ENCODE data around the gene ETV5. TPM values are rescaled to one million over a fixed set of nuclear protein-coding genes. Genes with fewer than 3 reads are reported as not detected.
A peak's percentile ranks its signal among the peaks of the same experiment; 100 is the strongest.

The ETV5 gene
- total and polyA plus RNA-seq, 9 of the 15 experiments (the other 6 are each of a cell fraction or from before 2014, with no cell fraction given) = 9.2 to 25.9 (median 15.9) TPM

DNA sequence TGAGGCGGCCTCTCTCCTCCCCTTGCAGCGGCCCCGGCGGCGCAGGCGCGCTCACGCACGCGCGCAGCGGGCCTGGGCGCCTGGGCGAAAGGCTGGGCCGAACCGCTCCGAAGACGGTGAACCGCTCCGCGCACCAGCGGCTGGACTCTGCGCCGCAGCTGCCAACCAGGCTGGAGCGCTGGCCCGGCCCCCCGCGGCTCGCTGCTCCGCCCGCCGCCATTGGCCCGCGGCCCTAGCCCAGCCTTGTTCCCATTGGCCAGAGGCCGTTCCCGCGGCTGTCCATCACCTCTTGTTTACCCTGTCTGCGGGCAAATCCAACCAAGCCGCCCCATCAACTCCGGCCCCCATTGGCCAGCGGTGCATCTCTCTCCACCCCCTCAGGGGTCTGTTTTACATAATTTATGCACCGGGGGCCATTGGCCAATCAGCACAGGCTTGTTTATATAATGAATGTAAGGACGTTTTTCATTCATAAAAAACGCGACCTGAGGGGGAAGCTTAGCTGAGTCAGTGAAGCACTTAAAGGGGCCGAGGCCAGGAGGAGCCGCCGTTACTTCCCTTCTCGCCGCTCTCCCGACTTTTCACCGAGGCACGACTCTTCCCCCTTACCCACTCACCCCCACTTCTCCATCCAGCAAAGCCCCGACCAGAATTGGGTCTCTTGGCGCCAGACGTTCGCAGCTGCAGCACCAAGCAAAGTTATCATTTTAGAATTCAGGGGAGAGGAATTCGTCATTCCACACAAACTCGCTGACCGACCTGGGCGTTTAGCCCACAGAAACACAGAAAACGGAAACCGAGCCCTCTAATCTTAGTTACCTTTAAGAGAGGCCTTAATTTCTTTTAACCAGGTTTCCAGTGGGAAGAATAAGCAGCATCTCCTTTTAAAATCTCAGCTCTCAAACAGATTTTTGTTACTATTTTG, at the start of gene ETV5 (continued):
- TF ChIP-seq, protein P1, sequence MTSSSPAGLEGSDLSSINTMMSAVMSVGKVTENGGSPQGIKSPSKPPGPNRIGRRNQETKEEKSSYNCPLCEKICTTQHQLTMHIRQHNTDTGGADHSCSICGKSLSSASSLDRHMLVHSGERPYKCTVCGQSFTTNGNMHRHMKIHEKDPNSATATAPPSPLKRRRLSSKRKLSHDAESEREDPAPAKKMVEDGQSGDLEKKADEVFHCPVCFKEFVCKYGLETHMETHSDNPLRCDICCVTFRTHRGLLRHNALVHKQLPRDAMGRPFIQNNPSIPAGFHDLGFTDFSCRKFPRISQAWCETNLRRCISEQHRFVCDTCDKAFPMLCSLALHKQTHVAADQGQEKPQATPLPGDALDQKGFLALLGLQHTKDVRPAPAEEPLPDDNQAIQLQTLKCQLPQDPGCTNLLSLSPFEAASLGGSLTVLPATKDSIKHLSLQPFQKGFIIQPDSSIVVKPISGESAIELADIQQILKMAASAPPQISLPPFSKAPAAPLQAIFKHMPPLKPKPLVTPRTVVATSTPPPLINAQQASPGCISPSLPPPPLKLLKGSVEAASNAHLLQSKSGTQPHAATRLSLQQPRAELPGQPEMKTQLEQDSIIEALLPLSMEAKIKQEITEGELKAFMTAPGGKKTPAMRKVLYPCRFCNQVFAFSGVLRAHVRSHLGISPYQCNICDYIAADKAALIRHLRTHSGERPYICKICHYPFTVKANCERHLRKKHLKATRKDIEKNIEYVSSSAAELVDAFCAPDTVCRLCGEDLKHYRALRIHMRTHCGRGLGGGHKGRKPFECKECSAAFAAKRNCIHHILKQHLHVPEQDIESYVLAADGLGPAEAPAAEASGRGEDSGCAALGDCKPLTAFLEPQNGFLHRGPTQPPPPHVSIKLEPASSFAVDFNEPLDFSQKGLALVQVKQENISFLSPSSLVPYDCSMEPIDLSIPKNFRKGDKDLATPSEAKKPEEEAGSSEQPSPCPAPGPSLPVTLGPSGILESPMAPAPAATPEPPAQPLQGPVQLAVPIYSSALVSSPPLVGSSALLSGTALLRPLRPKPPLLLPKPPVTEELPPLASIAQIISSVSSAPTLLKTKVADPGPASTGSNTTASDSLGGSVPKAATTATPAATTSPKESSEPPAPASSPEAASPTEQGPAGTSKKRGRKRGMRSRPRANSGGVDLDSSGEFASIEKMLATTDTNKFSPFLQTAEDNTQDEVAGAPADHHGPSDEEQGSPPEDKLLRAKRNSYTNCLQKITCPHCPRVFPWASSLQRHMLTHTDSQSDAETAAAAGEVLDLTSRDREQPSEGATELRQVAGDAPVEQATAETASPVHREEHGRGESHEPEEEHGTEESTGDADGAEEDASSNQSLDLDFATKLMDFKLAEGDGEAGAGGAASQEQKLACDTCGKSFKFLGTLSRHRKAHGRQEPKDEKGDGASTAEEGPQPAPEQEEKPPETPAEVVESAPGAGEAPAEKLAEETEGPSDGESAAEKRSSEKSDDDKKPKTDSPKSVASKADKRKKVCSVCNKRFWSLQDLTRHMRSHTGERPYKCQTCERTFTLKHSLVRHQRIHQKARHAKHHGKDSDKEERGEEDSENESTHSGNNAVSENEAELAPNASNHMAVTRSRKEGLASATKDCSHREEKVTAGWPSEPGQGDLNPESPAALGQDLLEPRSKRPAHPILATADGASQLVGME (CRISPR knock-in tag; IDR thresholded peaks at IDR 0.05) = no peak
- no peak for TF ChIP-seq HIVEP1 (CRISPR knock-in tag; IDR thresholded peaks at IDR 0.05)
- TF ChIP-seq, protein P2, sequence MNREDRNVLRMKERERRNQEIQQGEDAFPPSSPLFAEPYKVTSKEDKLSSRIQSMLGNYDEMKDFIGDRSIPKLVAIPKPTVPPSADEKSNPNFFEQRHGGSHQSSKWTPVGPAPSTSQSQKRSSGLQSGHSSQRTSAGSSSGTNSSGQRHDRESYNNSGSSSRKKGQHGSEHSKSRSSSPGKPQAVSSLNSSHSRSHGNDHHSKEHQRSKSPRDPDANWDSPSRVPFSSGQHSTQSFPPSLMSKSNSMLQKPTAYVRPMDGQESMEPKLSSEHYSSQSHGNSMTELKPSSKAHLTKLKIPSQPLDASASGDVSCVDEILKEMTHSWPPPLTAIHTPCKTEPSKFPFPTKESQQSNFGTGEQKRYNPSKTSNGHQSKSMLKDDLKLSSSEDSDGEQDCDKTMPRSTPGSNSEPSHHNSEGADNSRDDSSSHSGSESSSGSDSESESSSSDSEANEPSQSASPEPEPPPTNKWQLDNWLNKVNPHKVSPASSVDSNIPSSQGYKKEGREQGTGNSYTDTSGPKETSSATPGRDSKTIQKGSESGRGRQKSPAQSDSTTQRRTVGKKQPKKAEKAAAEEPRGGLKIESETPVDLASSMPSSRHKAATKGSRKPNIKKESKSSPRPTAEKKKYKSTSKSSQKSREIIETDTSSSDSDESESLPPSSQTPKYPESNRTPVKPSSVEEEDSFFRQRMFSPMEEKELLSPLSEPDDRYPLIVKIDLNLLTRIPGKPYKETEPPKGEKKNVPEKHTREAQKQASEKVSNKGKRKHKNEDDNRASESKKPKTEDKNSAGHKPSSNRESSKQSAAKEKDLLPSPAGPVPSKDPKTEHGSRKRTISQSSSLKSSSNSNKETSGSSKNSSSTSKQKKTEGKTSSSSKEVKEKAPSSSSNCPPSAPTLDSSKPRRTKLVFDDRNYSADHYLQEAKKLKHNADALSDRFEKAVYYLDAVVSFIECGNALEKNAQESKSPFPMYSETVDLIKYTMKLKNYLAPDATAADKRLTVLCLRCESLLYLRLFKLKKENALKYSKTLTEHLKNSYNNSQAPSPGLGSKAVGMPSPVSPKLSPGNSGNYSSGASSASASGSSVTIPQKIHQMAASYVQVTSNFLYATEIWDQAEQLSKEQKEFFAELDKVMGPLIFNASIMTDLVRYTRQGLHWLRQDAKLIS (CRISPR knock-in tag; IDR thresholded peaks at IDR 0.05) = no peak
- 0 out of 2 replicates have a peak, but pooled peaks have one; percentile 41 for TF ChIP-seq FOXJ2 (tag; IDR thresholded peaks at IDR 0.05)
- no peak; the same call in 1 of the 2 replicates for TF ChIP-seq XRCC5 (IDR thresholded peaks at IDR 0.05; ENCODE audit: low read depth, low read length)
- no peak for TF ChIP-seq MTA2 (IDR thresholded peaks at IDR 0.05; ENCODE audit: low read depth)
- TF ChIP-seq CHCHD3 (CRISPR knock-in tag; IDR thresholded peaks at IDR 0.05) = no peak
- no peak for TF ChIP-seq SIX5 (IDR thresholded peaks at IDR 0.05; ENCODE audit: borderline replicate concordance in 1 of 2, insufficient read depth in 1 of 2, low read depth in 1 of 2, low read length in 2 of 2)
- TF ChIP-seq, protein P3, sequence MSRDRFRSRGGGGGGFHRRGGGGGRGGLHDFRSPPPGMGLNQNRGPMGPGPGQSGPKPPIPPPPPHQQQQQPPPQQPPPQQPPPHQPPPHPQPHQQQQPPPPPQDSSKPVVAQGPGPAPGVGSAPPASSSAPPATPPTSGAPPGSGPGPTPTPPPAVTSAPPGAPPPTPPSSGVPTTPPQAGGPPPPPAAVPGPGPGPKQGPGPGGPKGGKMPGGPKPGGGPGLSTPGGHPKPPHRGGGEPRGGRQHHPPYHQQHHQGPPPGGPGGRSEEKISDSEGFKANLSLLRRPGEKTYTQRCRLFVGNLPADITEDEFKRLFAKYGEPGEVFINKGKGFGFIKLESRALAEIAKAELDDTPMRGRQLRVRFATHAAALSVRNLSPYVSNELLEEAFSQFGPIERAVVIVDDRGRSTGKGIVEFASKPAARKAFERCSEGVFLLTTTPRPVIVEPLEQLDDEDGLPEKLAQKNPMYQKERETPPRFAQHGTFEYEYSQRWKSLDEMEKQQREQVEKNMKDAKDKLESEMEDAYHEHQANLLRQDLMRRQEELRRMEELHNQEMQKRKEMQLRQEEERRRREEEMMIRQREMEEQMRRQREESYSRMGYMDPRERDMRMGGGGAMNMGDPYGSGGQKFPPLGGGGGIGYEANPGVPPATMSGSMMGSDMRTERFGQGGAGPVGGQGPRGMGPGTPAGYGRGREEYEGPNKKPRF (IDR thresholded peaks at IDR 0.05; ENCODE audit: low read depth, low read length) = no peak
- TF ChIP-seq, protein P4, sequence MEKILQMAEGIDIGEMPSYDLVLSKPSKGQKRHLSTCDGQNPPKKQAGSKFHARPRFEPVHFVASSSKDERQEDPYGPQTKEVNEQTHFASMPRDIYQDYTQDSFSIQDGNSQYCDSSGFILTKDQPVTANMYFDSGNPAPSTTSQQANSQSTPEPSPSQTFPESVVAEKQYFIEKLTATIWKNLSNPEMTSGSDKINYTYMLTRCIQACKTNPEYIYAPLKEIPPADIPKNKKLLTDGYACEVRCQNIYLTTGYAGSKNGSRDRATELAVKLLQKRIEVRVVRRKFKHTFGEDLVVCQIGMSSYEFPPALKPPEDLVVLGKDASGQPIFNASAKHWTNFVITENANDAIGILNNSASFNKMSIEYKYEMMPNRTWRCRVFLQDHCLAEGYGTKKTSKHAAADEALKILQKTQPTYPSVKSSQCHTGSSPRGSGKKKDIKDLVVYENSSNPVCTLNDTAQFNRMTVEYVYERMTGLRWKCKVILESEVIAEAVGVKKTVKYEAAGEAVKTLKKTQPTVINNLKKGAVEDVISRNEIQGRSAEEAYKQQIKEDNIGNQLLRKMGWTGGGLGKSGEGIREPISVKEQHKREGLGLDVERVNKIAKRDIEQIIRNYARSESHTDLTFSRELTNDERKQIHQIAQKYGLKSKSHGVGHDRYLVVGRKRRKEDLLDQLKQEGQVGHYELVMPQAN (IDR thresholded peaks at IDR 0.05; ENCODE audit: borderline replicate concordance) = no peak
- TF ChIP-seq GABPA (tag; conservative IDR thresholded peaks at IDR 0.05; ENCODE audit: low read depth) = no peak
- TF ChIP-seq CBFB (CRISPR knock-in tag; IDR thresholded peaks at IDR 0.05) = no peak

Data from K562 (cell line).